Motor neuron (in vitro differentiated cells): ENCODE data around the gene HEBP2. TPM values are rescaled to one million over a fixed set of nuclear protein-coding genes. Genes with fewer than 3 reads are reported as not detected.
"Not testable (repeated sequence)": the region's sequence is repeated elsewhere in the genome, so short reads cannot be mapped to it uniquely, and the experiment has no call there.

Experiments used
- ATAC-seq, 8 experiments: fragments of 200-7000 bp; cut with Tn5 transposase; replicated peaks in 6 of 8; 2 replicates each; pipeline ENCODE4 v1.8.0; 2021; ENCODE audit warnings: mild to moderate bottlenecking in 8 of 8, moderate library complexity in 8 of 8
- H3K27ac ChIP-seq, 2 donors: fragments of 250-450 bp; sonication (Bioruptor Pico); 2 replicates each; pipeline ENCODE4 v1.9.0; 2021; ENCODE audit warnings: antibody characterized with exemption in 2 of 2, mild to moderate bottlenecking in 2 of 2, moderate library complexity in 1 of 2
- H3K4me1 ChIP-seq, 2 donors: fragments of 250-450 bp; sonication (Bioruptor Pico); replicated peaks in 1 of 2; 2 replicates each; pipeline ENCODE4 v1.6.1; 2021; ENCODE audit warnings: antibody characterized with exemption in 2 of 2, mild to moderate bottlenecking in 2 of 2, moderate library complexity in 1 of 2
- H3K4me3 ChIP-seq, 5 donors: fragments of 250-450 bp; sonication (Bioruptor Pico); 2 replicates each; pipeline ENCODE4 v1.9.0; 2021; ENCODE audit warnings: antibody characterized with exemption in 5 of 5, mild to moderate bottlenecking in 5 of 5, moderate library complexity in 4 of 5
- WGBS, 10 experiments: fragments of 450-650 bp; shearing (Covaris generic); methylation state at CpG; one replicate each; pipeline ENCODE4 v1.0.0; 2022; 5-methylcytosine and 5-hydroxymethylcytosine counted together
- in situ Hi-C, 9 experiments: fragments of 400-800 bp; cut with MboI; loops; one replicate each; pipeline ENCODE4 v1.15.0; 2021; ENCODE audit warnings: low sequenced_read_pairs in 9 of 9, low pct_unique_long_range_greater_than_20kb in 2 of 9; ENCODE audit not compliant: unreplicated experiment in 9 of 9
- total RNA-seq, 8 experiments: library from RNA; unstranded; fragments of 300-600 nt; gene quantifications; 2 replicates each; pipeline versions ENCODE4 v1.2.3 to v1.2.4, GENCODE V29; 2022

HEBP2 gene
- 10 to 100 TPM; 11.8 to 27.9 (median 15.0) TPM for total RNA-seq

DNA sequence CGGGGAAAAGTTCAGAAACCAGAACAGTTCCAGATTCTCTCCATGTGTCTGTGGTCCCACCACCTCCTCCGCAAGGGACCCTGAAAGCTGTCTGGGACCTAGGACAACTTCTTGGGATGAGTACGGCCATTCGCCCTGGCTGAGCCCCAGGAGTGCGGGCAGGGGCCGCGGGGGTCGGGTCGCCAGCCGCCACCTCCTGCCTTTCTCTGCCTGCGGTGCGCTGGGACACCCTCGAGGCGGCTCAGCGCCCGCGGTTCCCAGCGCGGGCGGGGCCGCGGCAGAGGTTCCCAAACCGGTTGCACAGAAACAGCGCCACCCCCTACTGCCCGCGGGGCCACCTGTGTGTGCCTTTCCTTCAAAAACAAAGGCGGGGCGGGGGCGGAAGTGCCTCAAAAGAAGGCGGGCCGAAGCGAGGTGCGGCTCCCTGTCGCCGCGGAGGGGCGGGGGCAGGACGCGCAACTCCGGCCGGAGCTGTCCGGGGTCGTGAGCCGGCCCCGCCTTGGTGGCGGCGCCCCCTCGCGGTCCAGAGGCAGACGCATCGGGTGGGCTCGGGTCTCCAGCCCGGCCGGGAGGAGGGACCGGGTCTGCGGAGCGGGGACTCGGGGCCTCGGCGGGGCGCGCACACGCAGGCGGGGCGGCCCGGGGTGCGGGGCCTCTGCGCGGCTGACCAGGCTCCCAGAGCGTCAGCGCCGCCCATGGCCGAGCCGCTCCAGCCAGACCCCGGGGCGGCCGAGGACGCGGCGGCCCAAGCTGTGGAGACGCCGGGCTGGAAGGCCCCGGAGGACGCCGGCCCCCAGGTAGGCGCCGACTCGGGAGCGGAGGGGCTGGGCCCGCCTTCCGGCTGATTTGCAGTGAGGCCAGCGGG is at the start of gene HEBP2:
Gene HEBP2, plus strand, starts transcription at position 423 of the 865 bp plus-strand sequence. Its CDS starts 273 bp downstream, at position 696.
- in situ Hi-C loops = loop anchor here in 5 of 9 experiments (10.0 to 25.0 kb wide), 3 partner anchors 289 to 358 kb away; partner anchors contain the start of genes PERP (in 3 of the 5) and CCDC28A (in 2 of the 5)
- peak; percentile 81 to 94 (median 91) for ATAC-seq
- WGBS, 10 experiments = 0 to 3% (median 2%) methylated on average over 2 to 6 of the region's 92 CpGs; no CpG with 5 or more reads in 6 of the 10 experiments
- peak within 1 kb of the TSS in 1 of 2 donors; percentile 18 for H3K27ac ChIP-seq
- peaks cover 0 to 10% of the 10 kb centered on the region in 2 donors for H3K4me1 ChIP-seq
- peak within 1 kb of the TSS; percentile 48 to 89 (median 54) for H3K4me3 ChIP-seq

GRCh38 chr6:138357928-138358327 is 46.1 kb upstream of the HEBP2 start:
- in situ Hi-C loops = no loop called here
- no peak for ATAC-seq
- WGBS, 10 experiments = 40 to 100% (median 86%) methylated on average over 1 of the region's 1 CpG; no CpG with 5 or more reads in 2 of the 10 experiments

GRCh38 chr6:138368684-138369083 is 35.3 kb upstream of the HEBP2 start:
- in situ Hi-C loops = not testable (repeated sequence)

More at GRCh38 chr6:138357928-138358327, 46.1 kb upstream of the HEBP2 start:
- Histone ChIP-seq H3K4me3 (no peak overlapping the region), H3K27ac (no peak overlapping the region), H3K4me1 (no peaks in the 10 kb centered on the region)

DNA sequence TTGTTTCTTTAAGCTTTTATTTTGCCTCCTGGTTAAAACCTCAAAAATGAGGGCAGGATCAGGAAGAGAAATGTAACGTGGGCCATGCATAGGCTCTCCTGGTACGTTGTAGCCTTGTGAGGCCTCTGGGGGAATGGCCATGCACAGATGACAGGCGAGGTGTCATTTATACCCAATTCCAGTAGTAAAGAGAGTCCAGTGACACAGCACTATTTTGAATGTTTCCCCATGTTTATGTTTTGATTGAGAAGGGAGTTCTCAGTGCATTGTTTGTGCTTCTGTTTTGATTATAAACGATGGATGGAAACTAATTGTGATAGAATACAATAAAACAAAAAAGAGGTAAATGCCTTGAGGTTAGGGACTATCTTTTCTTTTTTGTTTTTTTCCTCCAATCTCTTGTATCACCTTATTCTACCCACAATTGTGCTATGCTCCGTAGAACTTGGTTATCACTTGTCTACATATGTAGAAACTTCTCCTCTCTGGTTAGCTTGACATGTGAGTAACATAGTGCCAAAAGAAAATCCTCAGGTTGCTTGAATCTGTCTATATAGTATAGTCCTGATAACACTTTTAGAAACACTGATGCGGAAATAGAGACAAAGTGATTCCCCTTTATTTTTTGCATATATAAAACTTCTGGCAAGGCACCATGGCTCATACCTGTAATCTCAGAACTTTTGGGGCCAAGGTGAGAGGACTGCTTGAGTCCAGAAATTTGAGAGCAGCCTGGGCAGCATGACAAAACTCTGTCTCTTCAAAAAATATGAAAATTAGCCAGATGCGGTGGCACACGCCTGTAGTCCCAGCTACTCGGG is 33.2 kb upstream of the HEBP2 start:
- 50 to 100% (median 82%) methylated on average over 1 to 9 of the region's 9 CpGs for WGBS, 10 experiments
- in situ Hi-C loops = no loop called here
- ATAC-seq = no peak
- Histone ChIP-seq H3K27ac (no peak overlapping the region), H3K4me3 (no peak overlapping the region), H3K4me1 (peaks cover 5 to 6% of the 10 kb centered on the region in 2 donors)

More at GRCh38 chr6:138368684-138369083, 35.3 kb upstream of the HEBP2 start:
- ATAC-seq, H3K27ac ChIP-seq, H3K4me1 ChIP-seq, H3K4me3 ChIP-seq: not testable (repeated sequence)
- WGBS, 10 experiments = 77 to 100% (median 100%) methylated on average over 2 to 6 of the region's 8 CpGs; no CpG with 5 or more reads in 5 of the 10 experiments

GRCh38 chr6:138371452-138371711 is 32.6 kb upstream of the HEBP2 start:
- peaks cover 5 to 6% of the 10 kb centered on the region in 2 donors for H3K4me1 ChIP-seq
- in situ Hi-C loops = no loop called here
- 18 to 100% (median 47%) methylated on average over 1 to 3 of the region's 3 CpGs; no CpG with 5 or more reads in 1 of the 10 experiments for WGBS, 10 experiments
- no peak for ATAC-seq
- H3K4me3 ChIP-seq = no peak overlapping the region
- H3K27ac ChIP-seq = no peak overlapping the region

DNA sequence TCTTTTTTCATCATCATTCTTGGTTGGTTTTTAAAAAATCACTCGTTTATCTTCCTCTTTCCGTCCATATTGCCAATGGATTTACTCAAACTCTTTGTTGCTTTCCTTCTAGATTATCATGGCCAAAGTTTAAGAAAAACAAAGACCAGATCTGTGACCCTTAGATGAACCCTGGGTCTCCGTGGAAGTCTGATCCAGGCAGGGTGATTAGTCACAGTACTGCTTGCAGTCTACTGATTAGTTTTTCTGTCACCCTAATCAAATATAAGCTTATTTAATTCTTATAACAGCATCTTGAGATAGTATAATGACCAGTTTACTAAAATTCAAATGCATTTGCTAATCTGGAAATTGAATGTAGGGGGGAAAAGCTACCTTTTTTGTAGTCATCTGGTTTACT is 32.3 kb upstream of the HEBP2 start:
- in situ Hi-C loops = no loop called here
- Histone ChIP-seq H3K27ac (no peak overlapping the region), H3K4me1 (peaks cover 5 to 6% of the 10 kb centered on the region in 2 donors), H3K4me3 (no peak overlapping the region)
- peak in 3 of 8 experiments; percentile 41 to 48 (median 43) for ATAC-seq
- 8 to 51% (median 17%) methylated on average over 1 to 3 of the region's 3 CpGs for WGBS, 10 experiments

GRCh38 chr6:138372711-138373463 is 31.1 kb upstream of the HEBP2 start:
- Histone ChIP-seq H3K27ac (no peak overlapping the region), H3K4me1 (peaks cover 5 to 6% of the 10 kb centered on the region in 2 donors), H3K4me3 (no peak overlapping the region)
- in situ Hi-C loops = no loop called here
- ATAC-seq = peak in 3 of 8 experiments; percentile 30 to 62 (median 56)

- in situ Hi-C loops = no loop called here
- ATAC-seq = no peak
- Histone ChIP-seq H3K4me3 (no peak overlapping the region), H3K4me1 (peaks cover 5 to 6% of the 10 kb centered on the region in 2 donors), H3K27ac (no peak overlapping the region)
These were observed 29.8 kb upstream of the HEBP2 start for GRCh38 chr6:138374230-138374629.

DNA sequence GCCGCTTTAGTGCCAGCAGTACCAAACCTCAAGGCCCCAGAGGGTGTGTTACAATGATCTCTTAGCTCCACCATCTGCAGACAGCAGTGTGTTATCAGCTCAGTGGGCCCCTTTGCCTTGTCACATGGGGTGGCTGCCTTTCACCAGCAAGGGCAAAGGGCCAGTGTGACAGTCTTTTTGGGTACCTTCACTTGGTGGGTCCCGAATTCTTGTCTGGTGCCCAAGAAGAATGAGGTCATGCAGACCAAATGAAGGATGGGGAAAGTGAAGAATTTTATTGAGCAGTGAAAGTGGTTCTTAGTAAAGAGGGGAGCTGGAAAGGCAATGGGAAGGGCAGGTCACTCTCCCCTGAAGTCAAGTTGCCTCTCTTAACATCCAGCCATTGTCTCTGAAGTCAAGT is 29.2 kb upstream of the HEBP2 start:
- no peak for ATAC-seq
- no peak overlapping the region for H3K4me3 ChIP-seq
- in situ Hi-C loops = no loop called here
- 80 to 100% methylated on average over 1 of the region's 2 CpGs; no CpG with 5 or more reads in 8 of the 10 experiments for whole genome bisulfite sequencing, 10 experiments
- no peak overlapping the region for H3K27ac ChIP-seq
- peaks cover 5 to 6% of the 10 kb centered on the region in 2 donors for H3K4me1 ChIP-seq

GRCh38 chr6:138377042-138377441 is 27.0 kb upstream of the HEBP2 start:
- no peak overlapping the region for H3K4me3 ChIP-seq
- H3K27ac ChIP-seq = no peak overlapping the region
- in situ Hi-C loops = no loop called here
- peaks cover 0 to under 1% of the 10 kb centered on the region in 2 donors for H3K4me1 ChIP-seq
- ATAC-seq = no peak

DNA sequence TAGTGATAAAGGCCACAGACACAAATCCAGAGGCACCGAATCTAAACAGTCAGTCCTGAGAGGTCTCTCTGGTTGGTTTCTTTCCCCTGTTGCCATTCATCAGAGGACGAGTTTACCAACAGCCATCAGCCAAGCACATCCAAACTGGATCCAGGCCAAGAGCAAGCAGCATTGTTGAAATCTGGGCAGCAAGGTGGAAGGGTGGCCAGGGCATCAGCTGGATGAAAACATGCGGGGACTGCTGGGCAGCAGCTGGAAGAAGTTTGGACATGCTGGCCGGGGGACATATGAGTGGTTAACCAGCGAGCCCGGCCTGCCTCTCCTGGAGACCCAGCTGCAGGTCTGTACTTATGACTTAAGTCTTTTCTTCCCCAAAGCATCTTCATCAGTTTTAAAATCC is 26.2 kb upstream of the HEBP2 start, which contains the start of gene SMIM28:
Gene SMIM28, plus strand, starts transcription at position 62 of the 400 bp plus-strand sequence. Its CDS starts 168 bp downstream, at position 230.
- in situ Hi-C loops = no loop called here
- Histone ChIP-seq H3K4me3 (no peak within 1 kb of the TSS), H3K27ac (no peak within 1 kb of the TSS), H3K4me1 (no peaks in the 10 kb centered on the region)
- ATAC-seq = no peak
- WGBS, 10 experiments = 70 to 92% (median 80%) methylated on average over 1 to 6 of the region's 6 CpGs; no CpG with 5 or more reads in 3 of the 10 experiments

- no peak for ATAC-seq
- Histone ChIP-seq H3K27ac (no peak overlapping the region), H3K4me3 (no peak overlapping the region), H3K4me1 (no peaks in the 10 kb centered on the region)
- in situ Hi-C loops = no loop called here
- 50 to 100% (median 83%) methylated on average over 1 to 4 of the region's 4 CpGs for WGBS, 10 experiments
These were observed 25.6 kb upstream of the HEBP2 start for GRCh38 chr6:138378463-138378862.
